GM04503 (cell line): ENCODE measurements around the gene SLC35B4.

Experiments
- DNase-seq: peaks from one replicate; pipeline ENCODE4 v3.0.0-alpha.2; 2012; ENCODE audit warnings: low read depth

Gene SLC35B4, protein sequence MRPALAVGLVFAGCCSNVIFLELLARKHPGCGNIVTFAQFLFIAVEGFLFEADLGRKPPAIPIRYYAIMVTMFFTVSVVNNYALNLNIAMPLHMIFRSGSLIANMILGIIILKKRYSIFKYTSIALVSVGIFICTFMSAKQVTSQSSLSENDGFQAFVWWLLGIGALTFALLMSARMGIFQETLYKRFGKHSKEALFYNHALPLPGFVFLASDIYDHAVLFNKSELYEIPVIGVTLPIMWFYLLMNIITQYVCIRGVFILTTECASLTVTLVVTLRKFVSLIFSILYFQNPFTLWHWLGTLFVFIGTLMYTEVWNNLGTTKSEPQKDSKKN

GRCh38 chr7:134316539-134317344 is at the start of gene SLC35B4:
Gene SLC35B4 (minus strand): TSS chr7:134316930. CDS start chr7:134316751, 179 bp downstream.
- peak; percentile 81 for DNase-seq

GRCh38 chr7:134366481-134366880 is 49.8 kb upstream of the SLC35B4 start:
- no peak for DNase-seq

GRCh38 chr7:134365341-134366054 is 48.8 kb upstream of the SLC35B4 start:
- peak; percentile 63 for DNase-seq

DNA sequence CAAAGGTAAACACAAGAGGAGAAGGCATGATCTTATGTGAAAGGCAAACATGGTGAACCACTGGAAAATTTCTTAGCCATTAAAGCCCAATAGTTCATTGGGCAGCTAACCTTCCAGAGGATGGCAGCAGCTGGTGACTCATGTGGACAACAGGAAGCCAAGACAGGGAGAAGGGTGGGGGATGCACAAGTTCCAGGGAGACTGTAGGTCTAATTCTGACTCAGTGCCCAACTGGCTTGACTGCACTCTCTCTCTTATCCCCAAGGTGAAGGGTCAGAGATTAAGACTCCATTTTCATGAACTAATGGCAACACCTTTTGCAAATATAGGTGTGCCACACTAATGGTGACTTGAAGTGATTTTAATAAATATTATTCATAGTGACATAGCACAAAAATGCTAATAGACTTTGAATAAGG is 47.9 kb upstream of the SLC35B4 start:
- DNase-seq, result no peak

DNA sequence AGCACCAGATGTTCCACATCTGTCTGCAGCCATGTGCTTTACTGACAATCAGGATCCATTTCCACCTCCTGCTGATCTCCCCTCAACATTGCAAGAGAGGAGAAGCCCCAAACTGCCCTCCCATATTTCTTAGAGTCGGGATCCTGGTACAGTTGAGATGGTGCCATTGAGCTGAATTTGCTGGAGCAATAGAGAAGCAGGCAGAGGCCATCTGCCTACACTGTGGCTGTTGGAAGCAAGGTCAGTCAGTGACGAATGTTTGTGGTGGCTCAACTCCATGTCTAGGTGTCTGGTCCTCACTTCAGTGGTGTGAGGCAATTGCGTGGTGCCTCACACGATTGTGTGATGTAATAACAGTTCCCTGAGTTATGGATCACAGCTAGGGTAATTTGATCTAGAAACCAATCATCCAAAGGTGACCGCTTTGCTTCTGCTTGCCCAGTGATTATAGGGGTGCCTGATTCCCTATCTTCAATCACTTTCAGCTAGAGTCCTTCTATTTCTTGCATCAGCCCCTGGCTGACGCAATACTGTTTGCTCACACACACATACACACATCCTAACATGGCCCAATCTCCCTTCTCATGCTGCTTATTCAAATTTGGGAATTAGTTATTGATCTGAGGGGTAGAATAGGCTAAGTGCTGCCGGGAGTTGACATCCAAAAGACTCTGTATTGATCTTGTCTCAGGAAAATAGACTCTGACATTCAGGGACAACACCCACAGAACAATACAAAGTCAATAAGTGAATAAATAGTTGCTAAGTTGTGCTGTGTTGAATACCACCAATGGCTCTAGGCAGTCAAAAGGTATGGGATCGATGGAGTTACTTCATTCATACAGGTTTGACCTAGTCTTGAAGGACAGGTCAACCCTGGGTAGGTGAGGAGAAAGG is 46.1 kb upstream of the SLC35B4 start:
- no peak for DNase-seq

DNA sequence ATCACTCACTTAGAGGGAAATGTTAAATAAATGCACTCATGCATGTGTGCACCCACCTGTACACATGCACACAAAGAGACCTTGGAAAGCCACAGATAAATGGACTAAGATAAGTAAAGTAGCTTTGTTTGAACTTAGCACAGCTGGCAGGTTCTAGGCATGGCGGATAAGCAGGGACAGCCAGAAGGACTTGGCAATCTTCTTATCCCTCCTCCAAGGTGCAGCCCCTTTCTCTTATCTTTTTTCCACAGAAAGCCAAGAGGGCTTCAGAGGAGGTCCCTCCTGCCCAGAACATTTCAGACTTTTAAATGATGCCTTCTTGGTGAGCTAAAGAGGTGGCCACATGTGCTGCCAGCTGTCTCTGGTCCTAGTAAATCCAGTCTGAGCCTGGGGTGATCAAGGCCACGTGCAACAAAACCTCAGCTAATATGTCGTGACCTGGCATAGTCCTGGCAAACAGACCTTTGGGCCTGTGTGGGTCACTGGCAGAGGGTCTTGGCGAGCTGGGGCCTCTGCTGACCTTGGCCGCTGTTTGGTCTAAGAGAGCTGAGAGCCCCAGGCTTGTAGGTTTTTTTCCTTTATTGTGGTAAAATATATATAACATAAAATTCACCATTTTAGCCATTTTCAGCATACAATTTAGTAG is 43.2 kb upstream of the SLC35B4 start:
- DNase-seq, result no peak

GRCh38 chr7:134357486-134357885 is 40.8 kb upstream of the SLC35B4 start:
- no peak for DNase-seq

- no peak for DNase-seq
These were observed 39.7 kb upstream of the SLC35B4 start for GRCh38 chr7:134356421-134356936.

- no peak for DNase-seq
These were observed 39.2 kb upstream of the SLC35B4 start for GRCh38 chr7:134355927-134356326.

DNA sequence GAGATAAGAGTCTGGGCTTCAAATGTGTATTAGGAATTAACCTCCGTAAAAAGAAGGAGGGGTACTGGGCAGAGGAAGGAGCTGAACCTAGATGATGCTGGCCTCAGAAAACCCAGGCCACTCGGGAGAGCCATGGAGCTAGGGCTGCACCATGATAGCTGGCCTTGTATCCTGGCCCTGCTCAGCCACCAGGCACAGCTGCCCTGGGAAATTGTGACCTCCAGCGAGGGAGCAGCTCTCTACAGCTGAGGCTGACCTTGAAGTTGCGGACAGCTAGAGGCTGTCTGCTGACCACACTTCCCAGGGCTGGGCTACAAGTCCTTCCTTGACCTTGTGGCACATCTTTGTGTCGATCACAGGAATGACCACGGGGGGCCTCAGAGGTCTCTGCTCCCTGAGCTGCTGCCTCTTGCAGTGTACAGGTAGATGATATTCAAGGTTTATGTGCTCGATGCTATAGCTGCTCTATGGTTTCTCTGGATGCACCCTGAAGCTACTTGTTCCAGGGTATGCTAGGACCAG is 38.3 kb upstream of the SLC35B4 start:
- DNase-seq, result no peak

DNA sequence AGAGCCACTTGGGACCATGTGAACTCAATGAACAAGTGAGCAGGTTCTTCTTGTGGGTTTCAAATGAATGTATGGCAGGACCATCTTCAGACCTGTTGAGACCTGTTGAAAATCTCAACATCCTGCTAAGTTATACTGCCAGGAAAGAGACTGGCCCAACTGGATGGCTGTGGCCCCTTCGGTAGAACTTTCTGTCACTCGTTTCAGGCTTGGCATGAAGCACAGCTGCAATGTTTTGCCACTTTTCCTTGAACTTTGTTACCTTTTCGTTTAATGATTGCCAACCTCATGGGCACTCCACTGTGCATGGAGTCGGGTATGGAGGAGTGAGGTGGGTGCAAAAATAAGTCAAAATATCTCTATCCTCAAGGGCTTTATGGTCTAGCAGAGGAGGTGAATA is 36.7 kb upstream of the SLC35B4 start:
- DNase-seq, result no peak

DNA sequence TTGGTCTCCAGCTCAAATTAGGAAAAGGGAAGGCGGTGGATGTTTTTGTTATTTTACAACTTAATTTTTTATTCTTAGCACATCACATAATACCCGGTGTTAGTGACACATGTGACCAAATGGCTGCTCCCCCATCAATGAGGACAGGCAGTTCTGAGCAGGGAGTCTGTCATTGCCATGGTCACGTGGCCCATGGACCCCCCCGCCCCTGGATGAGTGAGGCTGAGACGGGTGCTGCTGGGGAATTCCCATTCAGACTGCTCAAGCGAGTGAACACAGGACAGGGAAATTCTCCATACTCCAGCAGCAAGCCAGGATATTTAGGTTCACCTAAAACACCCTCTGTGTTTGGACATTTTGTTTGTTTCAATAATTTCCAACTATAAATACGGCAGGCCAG is 34.7 kb upstream of the SLC35B4 start:
- DNase-seq, result no peak

GRCh38 chr7:134350709-134351108 is 34.0 kb upstream of the SLC35B4 start:
- no peak for DNase-seq

DNA sequence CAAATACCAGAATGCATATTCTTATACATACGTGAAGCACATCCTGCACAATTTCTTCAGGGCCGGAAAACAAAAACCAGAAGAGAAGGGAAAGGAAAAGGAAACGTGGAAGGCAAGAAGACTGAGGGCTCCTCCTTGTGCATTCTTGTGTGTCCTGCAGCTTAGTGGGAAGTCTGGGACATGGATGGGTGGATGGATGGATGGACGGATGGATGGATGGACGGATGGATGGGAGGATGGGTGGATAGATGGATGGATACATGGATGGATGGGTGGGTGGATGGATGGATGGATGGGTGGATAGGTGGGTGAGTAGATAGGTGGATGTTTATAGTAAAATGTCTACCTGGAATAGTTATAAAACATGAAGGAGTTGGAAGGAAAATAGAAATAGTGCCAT is 30.8 kb upstream of the SLC35B4 start:
- DNase-seq, result no peak

DNA sequence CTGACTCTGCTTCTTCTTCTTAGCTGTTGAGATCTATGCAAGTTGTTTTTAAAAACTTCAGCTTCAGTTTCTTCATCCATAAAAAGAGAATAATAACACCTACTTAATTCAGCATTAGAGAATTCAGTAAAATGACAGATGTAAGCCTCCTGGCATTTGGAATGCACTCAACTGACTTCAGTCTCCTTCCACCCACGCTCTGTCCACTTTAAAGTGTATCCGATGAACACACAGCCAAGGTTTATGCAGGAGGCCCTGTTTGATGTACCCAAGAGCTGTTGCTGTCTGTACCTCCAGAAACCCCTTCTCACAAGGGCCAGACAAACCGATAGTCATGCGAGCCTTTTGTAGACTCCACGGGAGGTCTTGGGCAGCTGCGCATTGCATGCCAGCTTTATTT is 27.1 kb upstream of the SLC35B4 start:
- DNase-seq, result no peak

GRCh38 chr7:134343136-134343535 is 26.4 kb upstream of the SLC35B4 start:
- no peak for DNase-seq

- DNase-seq, result no peak
These were observed 22.7 kb upstream of the SLC35B4 start for GRCh38 chr7:134339475-134339874.

DNA sequence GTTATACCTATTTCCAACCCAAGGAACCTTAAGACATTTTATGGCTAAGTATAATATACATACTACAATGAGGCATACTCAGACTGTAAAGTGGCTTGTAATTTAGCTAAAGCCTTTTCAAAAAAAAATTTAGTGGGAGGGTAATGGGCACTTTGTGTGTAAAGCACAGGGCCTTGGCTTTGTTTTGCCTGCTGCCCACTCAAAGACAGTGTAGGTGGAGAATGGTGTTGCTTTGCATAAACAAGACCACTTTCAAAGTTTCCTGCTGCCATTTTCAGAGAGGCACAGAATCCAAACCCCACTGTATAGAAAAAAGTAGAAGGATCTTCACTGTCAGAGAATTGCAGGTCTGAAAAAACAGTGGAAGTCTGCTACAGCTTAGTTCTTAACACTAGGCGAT is 21.2 kb upstream of the SLC35B4 start:
- no peak for DNase-seq

DNA sequence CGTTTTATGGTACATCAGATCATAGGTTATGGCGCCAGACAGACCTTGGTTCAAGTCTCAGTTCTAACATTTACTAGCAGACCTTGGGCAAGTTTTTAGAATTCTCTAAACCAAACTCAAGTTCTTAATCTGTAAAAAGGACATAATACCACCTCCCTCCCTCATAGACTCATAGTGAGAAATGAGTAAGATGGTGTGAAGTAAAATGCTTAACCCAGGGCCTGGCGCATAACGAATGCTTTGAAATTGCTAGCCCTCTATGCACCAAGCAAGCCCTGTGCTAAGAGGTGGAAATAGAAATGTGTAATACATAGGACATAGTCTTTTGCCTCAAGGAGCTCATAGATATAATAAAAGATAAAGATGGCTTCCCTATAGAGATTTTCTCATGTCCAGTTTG is 17.7 kb upstream of the SLC35B4 start:
- DNase-seq, result no peak

DNA sequence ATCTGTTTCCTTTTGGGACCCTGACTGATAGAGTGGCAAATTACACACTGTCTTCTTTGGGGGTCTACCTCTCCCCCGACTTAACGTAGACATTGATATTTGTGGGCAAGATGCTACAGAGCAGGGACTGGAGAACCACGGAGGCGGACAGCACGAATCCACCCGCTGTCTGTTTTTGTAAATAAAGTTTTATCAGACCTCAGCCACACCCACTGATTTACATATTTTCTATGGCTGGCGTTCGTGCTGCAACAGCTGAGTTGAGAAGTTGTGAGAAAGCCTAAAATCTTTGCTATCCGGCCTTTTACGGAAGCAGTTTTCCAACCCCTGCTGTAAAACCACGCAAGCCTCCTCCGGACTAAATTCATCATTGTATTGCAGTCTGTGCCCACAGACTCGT is 17.2 kb upstream of the SLC35B4 start:
- no peak for DNase-seq

DNA sequence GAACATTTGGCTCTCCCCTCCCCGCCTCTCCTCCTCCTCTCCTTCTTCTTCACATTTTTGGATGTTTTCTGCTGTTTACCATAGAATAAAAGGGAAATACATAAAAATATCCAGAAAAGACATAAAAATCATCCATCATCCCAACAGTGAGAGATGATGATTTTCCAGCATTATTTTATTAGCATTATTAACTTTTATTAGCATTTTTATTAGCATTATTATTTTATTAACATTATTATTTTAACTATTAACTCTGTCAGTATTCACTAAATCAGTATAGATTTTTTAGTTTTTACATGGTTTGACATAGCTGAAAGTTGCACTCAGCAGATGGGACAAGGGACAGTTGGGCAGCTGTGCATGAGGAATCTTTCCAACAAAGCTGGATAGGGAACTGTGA is 16.2 kb upstream of the SLC35B4 start:
- DNase-seq, result no peak
